ENCODE results near the gene GOLGA8S.
"Not testable (repeated sequence)": the region's sequence is repeated elsewhere in the genome, so short reads cannot be mapped to it uniquely, and the experiment has no call there.

The GOLGA8S gene

DNA sequence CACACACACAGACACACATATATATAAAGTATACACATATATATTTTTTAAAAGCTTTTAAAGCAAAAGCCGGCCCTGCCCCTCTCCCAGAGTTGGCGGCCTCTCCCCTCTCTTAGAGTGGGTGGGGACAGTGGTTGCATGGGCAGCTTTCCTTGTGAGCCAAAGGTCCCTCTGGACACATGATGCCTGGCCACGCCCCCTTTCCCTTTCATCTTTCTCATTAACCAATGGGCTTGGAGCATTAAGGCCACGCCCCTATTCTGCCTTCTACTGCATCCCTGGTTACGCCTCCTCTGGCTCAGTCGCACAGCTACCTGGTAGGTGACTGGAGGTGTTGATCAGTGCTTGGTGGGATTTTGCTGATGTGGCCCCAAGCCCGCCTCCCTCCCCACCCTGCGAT, at the start of gene GOLGA8S:
TSS of gene GOLGA8S (plus strand) at position 301 of the 400 bp plus-strand sequence. CDS start at position 363, 62 bp downstream.
- DNase-seq, result not testable (repeated sequence)

GRCh38 chr15:23304805-23305204, 49.7 kb upstream of the GOLGA8S start:
- DNase-seq, result not testable (repeated sequence)

- DNase-seq, result not testable (repeated sequence)
These were observed 48.6 kb upstream of the GOLGA8S start for GRCh38 chr15:23305921-23306320.

GRCh38 chr15:23311233-23311632, 43.3 kb upstream of the GOLGA8S start:
- DNase-seq, result not testable (repeated sequence)

DNA sequence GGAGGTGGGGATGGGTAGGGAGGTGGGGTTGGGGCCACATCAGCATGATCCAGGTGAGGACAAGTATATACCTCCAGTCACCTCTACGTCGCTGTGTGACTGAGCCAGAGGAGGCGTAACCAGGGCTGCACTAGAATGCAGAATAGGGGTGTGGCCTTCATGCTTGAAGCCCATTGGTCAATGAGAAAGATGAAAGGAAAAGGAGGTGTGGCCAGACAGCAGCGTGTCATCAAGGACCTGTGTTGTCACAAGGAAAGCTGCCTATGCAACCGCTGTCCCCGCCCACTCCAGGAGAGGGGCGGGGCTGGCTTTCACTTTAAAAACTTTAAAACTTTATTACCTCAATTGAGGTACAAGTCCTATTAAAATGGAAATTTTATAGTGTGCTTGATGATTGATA, 20.5 kb upstream of the GOLGA8S start, which contains the start of gene GOLGA6L26:
TSS of gene GOLGA6L26 (minus strand) at position 101 of the 400 bp plus-strand sequence. CDS start at position 40, 61 bp downstream.
- not testable (repeated sequence) for DNase-seq

DNA sequence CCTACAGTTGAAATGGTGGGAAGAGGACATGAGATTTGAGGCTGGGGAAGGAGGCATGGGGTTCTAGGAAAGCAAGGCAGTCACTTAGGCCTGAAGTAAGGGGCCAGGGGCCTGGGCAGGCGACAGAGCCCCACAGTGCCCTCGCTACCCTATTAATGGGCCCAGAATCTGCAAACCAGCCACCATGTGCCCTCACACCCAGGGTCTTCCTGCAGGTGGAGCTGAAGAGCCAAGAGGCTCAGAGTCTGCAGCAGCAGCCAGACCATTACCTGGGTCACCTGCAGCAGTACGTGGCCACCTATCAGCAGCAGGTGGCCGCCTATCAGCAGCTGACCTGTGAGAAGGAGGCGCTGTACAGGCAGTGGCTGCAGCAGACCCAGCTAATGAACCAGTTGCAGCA, 8.1 kb downstream of the GOLGA8S start:
- DNase-seq, result not testable (repeated sequence)

DNA sequence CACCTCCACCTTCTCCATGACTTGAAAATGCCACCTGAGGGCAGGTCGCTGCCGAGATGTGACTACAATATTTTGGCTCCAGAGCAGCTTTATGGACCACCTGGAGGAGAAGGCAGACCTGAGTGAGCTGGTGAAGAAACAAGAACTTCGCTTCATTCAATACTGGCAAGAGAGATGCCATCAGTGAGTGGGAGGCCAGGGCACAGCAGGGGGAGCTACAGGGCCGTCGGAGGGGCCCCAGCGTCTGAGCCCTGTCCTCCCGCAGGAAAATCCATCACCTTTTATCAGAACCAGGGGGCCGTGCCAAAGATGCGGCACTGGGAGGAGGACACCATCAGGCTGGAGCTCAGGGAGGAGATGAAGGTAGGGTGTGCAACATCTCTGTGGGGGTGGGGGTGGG, 9.7 kb downstream of the GOLGA8S start:
- DNase-seq, result not testable (repeated sequence)

GRCh38 chr15:23370578-23370977, 16.0 kb downstream of the GOLGA8S start:
- no peak for DNase-seq

- not testable (repeated sequence) for DNase-seq
These were observed 16.6 kb downstream of the GOLGA8S start for GRCh38 chr15:23371134-23371533.

- DNase-seq, result not testable (repeated sequence)
These were observed 17.3 kb downstream of the GOLGA8S start for GRCh38 chr15:23371868-23372267.

DNA sequence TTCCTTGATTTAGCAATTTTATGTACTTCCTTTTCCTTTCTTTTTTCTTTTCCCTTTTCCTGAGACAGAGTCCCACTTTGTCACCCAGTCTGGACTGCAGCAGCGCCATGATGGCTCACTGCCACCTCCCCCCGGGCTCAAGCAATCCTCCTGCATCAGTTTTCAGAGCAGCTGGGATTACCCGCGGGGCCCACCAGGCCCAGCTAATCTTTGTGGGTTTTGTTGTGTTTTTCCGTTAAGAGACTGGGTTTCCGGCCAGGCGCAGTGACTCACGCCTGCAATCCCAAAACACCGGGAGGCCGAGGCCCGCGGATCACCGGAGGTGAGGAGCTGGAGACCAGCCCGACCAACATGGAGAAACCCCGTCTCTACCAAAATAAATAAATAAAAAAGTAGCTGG, 17.7 kb downstream of the GOLGA8S start:
- no peak for DNase-seq

DNA sequence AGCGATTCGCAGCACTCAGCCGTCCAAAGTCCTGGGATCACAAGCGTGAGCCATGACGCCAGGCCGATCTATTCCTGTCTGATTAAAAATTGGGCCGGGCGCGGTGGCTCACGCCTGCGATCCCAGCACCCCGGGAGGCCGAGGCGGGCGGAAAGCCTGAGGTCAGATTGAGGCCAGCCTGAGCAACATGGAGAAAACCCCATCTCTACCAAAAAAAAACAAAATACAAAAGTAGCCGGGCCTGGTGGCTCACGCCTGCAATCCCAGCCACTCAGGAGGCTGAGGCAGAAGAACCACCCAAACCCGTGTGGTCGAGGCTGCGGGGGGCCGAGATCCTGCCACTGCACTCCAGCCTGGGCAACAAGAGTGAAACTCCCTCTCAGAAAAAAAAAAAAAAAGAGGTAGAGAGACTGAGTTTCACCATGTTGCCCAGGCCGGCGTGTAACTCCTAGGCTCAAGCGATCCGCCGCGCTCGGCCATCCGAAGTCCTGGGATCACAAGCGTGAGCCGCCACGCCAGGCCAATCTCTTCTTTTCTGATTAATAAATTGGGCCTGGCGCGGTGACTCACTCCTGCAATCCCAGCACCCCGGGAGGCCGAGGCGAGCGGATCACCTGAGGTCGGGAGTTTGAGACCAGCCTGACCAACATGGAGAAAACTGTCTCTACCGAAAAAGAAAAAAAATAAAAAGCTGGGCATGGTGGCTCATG, 18.5 kb downstream of the GOLGA8S start:
- not testable (repeated sequence) for DNase-seq

DNA sequence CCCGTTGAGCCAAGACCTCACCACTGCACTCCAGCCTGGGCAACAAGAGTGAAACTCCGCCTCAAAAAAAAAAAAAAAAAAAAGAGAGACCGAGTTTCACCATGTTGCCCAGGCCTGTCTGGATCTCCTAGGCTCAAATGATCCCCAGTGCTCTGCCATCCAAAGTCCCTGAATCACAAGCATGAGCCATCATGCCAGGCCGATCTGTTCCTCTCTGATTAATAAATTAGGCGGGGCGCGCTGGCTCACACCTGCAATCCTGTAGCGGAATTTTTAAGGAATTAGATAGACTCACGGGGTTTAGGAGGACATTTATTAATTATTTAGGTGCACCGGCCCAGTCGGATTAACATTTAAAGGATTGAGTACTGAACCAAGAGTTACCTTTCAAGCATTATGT, 19.7 kb downstream of the GOLGA8S start:
- not testable (repeated sequence) for DNase-seq

DNA sequence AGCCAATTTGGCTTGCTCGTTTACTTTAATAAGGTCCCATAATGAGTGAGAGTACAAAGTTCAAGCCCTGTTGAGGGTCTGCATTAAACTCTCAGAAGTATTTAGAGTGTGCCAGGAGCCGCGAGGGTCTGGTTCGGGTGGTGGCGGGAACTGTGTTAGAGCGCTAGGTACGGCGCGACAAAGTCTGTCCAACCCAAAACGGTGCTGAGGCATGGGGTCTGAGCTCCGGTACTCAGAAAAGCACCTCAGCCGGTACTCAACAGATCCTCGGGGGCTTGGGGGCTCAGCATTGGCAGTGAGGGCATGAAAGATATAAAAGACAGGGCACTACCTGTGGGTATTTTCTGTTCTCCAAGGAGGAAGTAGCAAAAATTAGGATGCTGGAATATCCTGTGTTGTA, 24.4 kb downstream of the GOLGA8S start:
- DNase-seq, result not testable (repeated sequence)

GRCh38 chr15:23380700-23381099, 26.2 kb downstream of the GOLGA8S start:
- DNase-seq, result not testable (repeated sequence)

- DNase-seq, result not testable (repeated sequence)
These were observed 26.6 kb downstream of the GOLGA8S start for GRCh38 chr15:23381192-23381591.

DNA sequence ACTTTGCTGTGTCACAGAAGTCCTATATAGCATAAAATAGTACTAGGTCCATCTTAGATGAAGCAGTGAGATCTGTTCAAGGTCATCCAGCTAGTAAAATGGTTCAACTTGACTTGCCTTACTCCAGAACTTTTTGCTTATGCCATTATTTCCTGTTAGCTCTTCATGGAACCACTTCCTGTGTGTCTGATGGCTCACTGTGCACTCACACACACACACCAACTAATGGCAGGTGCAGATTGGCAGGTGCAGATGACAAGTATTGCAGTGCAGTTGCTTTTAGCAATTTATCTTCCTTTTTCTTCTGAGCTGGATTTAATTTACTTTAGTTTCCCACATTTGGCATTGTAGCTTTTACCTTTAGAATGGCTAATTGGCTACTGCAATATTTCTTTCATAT, 29.8 kb downstream of the GOLGA8S start:
- DNase-seq, result no peak

DNA sequence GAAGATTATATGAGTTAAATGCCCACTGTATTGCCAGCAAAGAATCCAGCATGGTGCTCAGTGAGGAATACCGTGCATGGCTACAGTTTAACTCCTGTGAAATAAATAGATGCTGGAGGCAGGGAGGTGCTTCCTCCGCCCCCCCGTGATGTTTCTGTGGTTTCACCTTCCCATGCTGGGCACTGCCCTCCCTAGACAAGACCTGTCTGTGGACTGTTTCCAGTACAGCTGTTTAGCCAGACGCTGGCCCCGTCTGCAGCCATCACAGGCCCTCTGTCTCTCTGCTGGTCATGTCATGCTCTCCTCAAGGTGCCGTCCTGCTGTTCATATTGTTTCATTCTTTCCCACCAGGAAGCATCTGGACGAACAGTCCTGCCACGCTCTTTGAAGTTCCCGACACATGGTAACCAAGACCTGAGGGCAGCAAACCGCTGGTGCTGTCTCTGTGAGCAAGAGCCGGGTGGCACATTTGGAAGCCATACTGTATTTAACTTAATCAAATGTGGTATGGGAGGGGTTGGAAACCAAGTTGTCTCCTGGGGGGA, 31.4 kb downstream of the GOLGA8S start:
- no peak for DNase-seq

GRCh38 chr15:23387621-23388190, 33.2 kb downstream of the GOLGA8S start:
- DNase-seq, result no peak

GRCh38 chr15:23395030-23395692, 40.6 kb downstream of the GOLGA8S start:
- no peak for DNase-seq

DNA sequence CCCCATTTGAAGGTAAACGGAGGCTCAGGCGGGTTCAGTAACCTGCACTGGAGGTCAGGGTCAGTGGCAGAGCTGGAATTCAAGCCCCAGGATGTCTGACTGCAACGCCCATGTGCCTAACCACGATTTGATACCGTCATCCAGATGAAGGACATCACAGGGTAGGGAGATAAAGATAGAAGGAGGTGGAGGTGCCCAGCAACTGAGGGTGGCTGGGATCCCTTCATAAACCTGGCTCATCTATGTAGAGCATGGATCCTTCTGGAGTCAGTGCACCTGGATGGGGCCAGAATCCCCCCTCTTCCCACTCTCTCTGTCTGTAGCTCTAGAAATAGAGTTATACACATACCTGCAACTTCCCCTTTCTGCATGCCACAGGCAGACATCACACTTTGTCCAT, 41.3 kb downstream of the GOLGA8S start:
- no peak for DNase-seq

- no peak for DNase-seq
These were observed 43.2 kb downstream of the GOLGA8S start for GRCh38 chr15:23397779-23398178.

DNA sequence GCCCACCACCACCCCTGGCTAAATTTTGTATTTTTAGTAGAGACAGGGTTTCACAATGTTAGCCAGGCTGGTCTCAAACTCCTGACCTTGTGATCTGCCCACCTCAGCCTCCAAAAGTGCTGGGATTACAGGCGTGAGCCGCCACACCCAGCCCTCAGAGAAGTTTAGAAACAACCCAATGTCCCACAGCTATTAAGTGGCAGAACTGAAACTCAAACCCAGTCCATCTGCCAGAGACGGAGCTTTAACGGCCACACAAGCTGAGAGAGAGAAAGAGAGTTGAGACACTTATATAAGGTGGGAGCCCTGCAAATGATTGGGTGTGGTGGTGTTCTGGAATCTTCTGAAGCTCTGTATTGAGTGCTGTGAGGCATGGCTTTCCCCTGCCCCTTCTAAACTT, 43.8 kb downstream of the GOLGA8S start:
- not testable (repeated sequence) for DNase-seq

DNA sequence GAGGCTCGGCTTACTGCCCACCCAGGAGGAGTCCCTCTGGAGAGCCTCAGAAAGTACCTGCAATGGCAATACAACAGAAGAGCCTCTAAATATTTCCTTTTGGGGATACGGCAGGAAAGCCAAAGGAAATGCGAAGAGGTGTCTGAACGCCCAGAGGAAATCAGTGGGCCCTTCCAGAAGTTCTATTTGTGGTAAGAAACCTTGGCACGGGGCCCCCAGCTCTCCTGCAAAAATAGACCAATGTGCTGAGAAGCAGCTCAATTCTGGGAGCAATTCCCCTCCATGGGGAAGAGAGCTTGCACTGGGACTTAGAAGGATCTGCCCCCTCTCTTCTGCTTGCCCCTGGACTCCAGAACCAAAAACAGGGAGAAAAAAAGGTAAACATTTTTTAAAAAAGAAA, 44.7 kb downstream of the GOLGA8S start:
- DNase-seq, result not testable (repeated sequence)

Measured in CD4-positive, alpha-beta T cell treated with Interleukin-4 for 4 hours (primary cell).